Brain microvascular endothelial cell (primary cell): ENCODE measurements around the gene SNRNP70.

Experiments used
- DNase-seq: peaks from one replicate; pipeline ENCODE4 v3.0.0-alpha.2; 2020
- H3K27ac ChIP-seq: fragments of 250-450 bp; sonication (Bioruptor Pico); 2 replicates; pipeline ENCODE4 v1.5.1; 2020; ENCODE audit warnings: mild to moderate bottlenecking, moderate library complexity
- H3K27me3 ChIP-seq: fragments of 250-450 bp; sonication (Bioruptor Pico); replicated peaks from 2 replicates; pipeline ENCODE4 v1.5.1; 2020; ENCODE audit warnings: mild to moderate bottlenecking
- H3K36me3 ChIP-seq: fragments of 250-450 bp; sonication (Bioruptor Pico); replicated peaks from 2 replicates; pipeline ENCODE4 v1.5.1; 2020; ENCODE audit warnings: mild to moderate bottlenecking
- H3K4me3 ChIP-seq: 2 replicates; pipeline ENCODE4 v1.5.1; 2011; ENCODE audit warnings: low read depth, mild to moderate bottlenecking, control low read depth, low read length, moderate library complexity
- CTCF ChIP-seq: IDR thresholded peaks from 2 replicates; pipeline ENCODE4 v1.5.1; 2011; ENCODE audit warnings: low read depth, mild to moderate bottlenecking, moderate library complexity, low read length, control low read depth, inconsistent platforms; ENCODE audit errors: missing control alignments
- in situ Hi-C: cut with HindIII; loops from 2 replicates; pipeline ENCODE4 v1.10.0; 2017; ENCODE audit warnings: low sequenced_read_pairs, low pct_ligation_motif_present

The SNRNP70 gene

GRCh38 chr19:49132974-49133609 lies 47.8 kb downstream of the SNRNP70 start:
- Histone ChIP-seq H3K36me3 (no peaks in the 10 kb centered on the region), H3K4me3 (peak overlapping the region; percentile 5), H3K27me3 (no peaks in the 10 kb centered on the region), H3K27ac (no peak overlapping the region)
- DNase-seq: no peak
- in situ Hi-C loops: no loop called here
- no peak for TF ChIP-seq CTCF

DNA sequence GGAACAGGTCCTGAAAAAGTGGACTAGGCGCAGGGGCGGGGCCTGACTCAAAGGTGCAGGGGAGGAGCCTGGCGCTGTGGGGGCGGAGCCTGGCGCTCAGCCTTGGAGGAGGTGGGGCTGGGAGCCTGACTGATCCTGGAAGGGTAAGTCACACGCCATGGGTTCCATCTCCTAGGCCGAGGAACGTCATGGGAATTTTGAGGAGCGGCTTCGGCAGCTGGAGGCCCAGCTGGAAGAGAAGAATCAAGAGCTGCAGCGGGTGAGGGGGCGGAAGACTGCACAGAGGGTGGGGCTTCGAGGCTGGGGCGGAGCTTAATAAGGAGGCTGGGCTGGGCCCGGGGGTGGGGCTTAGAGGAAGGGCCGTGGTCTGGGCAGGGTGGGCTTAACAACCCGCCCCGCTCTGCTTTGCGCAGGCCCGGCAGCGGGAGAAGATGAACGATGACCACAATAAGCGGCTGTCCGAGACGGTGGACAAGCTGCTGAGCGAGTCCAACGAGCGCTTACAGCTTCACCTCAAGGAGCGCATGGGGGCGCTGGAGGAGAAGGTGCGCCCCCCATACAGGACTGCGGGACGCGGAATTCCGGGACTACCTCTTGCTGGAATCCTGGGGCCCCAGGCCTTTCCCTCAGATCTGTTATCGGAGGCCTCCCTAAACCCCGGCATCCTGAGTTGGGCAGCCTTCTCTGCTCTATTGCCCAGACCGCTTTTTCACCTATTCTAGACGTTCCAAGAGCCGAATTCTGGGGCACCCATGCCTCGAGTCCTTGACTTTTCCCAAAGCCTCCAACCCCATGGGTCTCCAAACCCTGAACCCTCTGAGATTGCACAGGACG lies 48.6 kb downstream of the SNRNP70 start:
- TF ChIP-seq CTCF: peak; percentile 31
- Histone ChIP-seq H3K4me3 (peak overlapping the region; percentile 22), H3K27me3 (no peaks in the 10 kb centered on the region), H3K36me3 (no peaks in the 10 kb centered on the region), H3K27ac (no peak overlapping the region)
- in situ Hi-C loops: no loop called here
- DNase-seq: peak; percentile 33

DNA sequence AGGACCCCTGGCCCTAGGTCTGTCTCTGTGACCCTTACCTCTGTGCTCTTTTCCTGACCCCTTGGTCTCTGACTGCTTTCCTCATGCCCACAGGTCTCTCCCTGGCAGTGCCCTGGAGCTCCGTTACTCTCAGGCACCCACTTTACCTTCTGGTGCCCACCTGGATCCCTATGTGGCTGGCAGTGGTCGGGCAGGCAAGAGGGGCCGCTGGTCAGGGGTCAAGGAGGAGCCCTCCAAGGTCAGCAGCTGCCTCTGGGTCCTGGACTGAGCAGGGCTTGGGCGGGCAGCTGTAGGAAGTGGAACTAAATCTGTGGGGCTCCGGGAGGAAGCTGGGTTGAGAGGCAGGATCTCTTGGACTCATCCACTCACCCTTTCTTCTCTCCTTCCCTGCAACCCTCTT lies 50.4 kb downstream of the SNRNP70 start:
- Histone ChIP-seq H3K4me3 (no peak overlapping the region), H3K27me3 (no peaks in the 10 kb centered on the region), H3K27ac (no peak overlapping the region), H3K36me3 (no peaks in the 10 kb centered on the region)
- no peak for DNase-seq
- in situ Hi-C loops: no loop called here
- TF ChIP-seq CTCF: no peak

GRCh38 chr19:49136771-49137171 lies 51.5 kb downstream of the SNRNP70 start:
- Histone ChIP-seq H3K27ac (no peak overlapping the region), H3K36me3 (no peaks in the 10 kb centered on the region), H3K27me3 (no peaks in the 10 kb centered on the region), H3K4me3 (no peak overlapping the region)
- no peak for DNase-seq
- TF ChIP-seq CTCF: no peak
- in situ Hi-C loops: no loop called here

GRCh38 chr19:49140951-49141350 lies 55.7 kb downstream of the SNRNP70 start:
- no peak for TF ChIP-seq CTCF
- DNase-seq: no peak
- in situ Hi-C loops: no loop called here
- Histone ChIP-seq H3K27me3 (no peaks in the 10 kb centered on the region), H3K36me3 (no peaks in the 10 kb centered on the region), H3K27ac (no peak overlapping the region), H3K4me3 (no peak overlapping the region)

- no peaks in the 10 kb centered on the region for H3K36me3 ChIP-seq
- no peaks in the 10 kb centered on the region for H3K27me3 ChIP-seq
- in situ Hi-C loops: no loop called here
- no peak overlapping the region for H3K27ac ChIP-seq
- TF ChIP-seq CTCF: no peak
- no peak for DNase-seq
- no peak overlapping the region for H3K4me3 ChIP-seq
Measured at GRCh38 chr19:49141352-49141751, 56.1 kb downstream of the SNRNP70 start.
